Motor neuron (in vitro differentiated cells): ENCODE measurements around the gene PLEKHA4. TPM values are rescaled to one million over a fixed set of nuclear protein-coding genes. Genes with fewer than 3 reads are reported as not detected.
"Not testable (repeated sequence)": the region's sequence is repeated elsewhere in the genome, so short reads cannot be mapped to it uniquely, and the experiment has no call there.

Source experiments
- ATAC-seq, 8 experiments: fragments of 200-7000 bp; cut with Tn5 transposase; replicated peaks in 6 of 8; 2 replicates each; pipeline ENCODE4 v1.8.0; 2021; ENCODE audit warnings: mild to moderate bottlenecking in 8 of 8, moderate library complexity in 8 of 8
- H3K27ac ChIP-seq, 2 donors: fragments of 250-450 bp; sonication (Bioruptor Pico); 2 replicates each; pipeline ENCODE4 v1.9.0; 2021; ENCODE audit warnings: antibody characterized with exemption in 2 of 2, mild to moderate bottlenecking in 2 of 2, moderate library complexity in 1 of 2
- H3K4me1 ChIP-seq, 2 donors: fragments of 250-450 bp; sonication (Bioruptor Pico); replicated peaks in 1 of 2; 2 replicates each; pipeline ENCODE4 v1.6.1; 2021; ENCODE audit warnings: antibody characterized with exemption in 2 of 2, mild to moderate bottlenecking in 2 of 2, moderate library complexity in 1 of 2
- H3K4me3 ChIP-seq, 5 donors: fragments of 250-450 bp; sonication (Bioruptor Pico); 2 replicates each; pipeline ENCODE4 v1.9.0; 2021; ENCODE audit warnings: antibody characterized with exemption in 5 of 5, mild to moderate bottlenecking in 5 of 5, moderate library complexity in 4 of 5
- WGBS, 10 experiments: fragments of 450-650 bp; shearing (Covaris generic); methylation state at CpG; one replicate each; pipeline ENCODE4 v1.0.0; 2022; 5-methylcytosine and 5-hydroxymethylcytosine counted together
- in situ Hi-C, 9 experiments: fragments of 400-800 bp; cut with MboI; loops; one replicate each; pipeline ENCODE4 v1.15.0; 2021; ENCODE audit warnings: low sequenced_read_pairs in 9 of 9, low pct_unique_long_range_greater_than_20kb in 2 of 9; ENCODE audit not compliant: unreplicated experiment in 9 of 9
- total RNA-seq, 8 experiments: library from RNA; unstranded; fragments of 300-600 nt; gene quantifications; 2 replicates each; pipeline versions ENCODE4 v1.2.3 to v1.2.4, GENCODE V29; 2022

Gene PLEKHA4
- total RNA-seq, 8 experiments from 2014 or later: 0.33 to 30.8 (median 6.5) TPM

- Histone ChIP-seq H3K4me3 (peak overlapping the region; percentile 62 to 86 (median 75)), H3K4me1 (peaks cover 5 to 8% of the 10 kb centered on the region in 2 donors), H3K27ac (peak overlapping the region; percentile 26 to 58)
- in situ Hi-C loops: no loop called here
- ATAC-seq: peak in 6 of 8 experiments; percentile 3 to 9 (median 6)
- WGBS, 10 experiments: 3 to 41% (median 13%) methylated on average over 2 to 13 of the region's 24 CpGs; no CpG with 5 or more reads in 3 of the 10 experiments
Observed at GRCh38 chr19:48900477-48901406, 32.3 kb upstream of the PLEKHA4 start.

DNA sequence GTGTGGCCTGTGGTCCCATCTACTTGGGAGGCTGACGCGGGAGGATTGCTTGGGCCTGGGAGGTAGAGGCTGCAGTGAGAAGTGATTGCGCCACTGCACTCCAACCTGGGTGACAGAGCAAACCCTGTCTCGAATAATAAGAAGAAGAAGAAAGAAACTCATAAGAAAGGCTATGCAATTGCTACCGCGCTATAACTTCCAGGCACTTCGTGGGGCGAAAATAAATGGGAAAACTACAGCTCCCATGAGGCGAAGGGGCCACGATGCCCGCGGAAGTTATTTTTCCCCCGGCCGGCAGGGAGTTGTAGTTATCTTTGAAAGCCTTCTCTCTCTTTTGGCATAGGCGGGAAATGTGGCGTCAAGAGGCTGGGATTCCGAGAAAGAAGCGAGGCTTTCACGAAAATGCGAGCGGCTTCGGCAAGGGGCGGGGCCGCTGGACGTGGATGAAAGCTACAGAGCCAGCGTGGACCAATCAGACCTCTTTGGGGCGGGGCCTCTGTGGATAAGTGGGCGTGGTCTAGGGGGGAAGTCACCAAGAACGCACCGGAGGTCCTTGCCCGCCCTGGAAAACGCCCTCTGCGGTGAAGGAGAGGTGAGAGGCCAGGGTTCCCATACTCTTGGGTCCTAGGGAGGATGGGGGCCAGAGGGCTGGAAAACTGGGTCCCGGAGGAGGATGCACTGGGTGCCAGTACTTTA lies 31.5 kb upstream of the PLEKHA4 start, which contains the start of gene NUCB1:
Gene NUCB1 (plus strand): TSS at position 532 of the 696 bp plus-strand sequence. CDS start 485 bp downstream, outside the sequence.
- in situ Hi-C loops: no loop called here
- ATAC-seq: peak; percentile 89 to 98 (median 96)
- Histone ChIP-seq H3K4me3 (peak within 1 kb of the TSS; percentile 62 to 86 (median 75)), H3K4me1 (peaks cover 5 to 8% of the 10 kb centered on the region in 2 donors), H3K27ac (peak within 1 kb of the TSS; percentile 26 to 58)
- WGBS, 10 experiments: 2 to 51% (median 14%) methylated on average over 1 to 23 of the region's 34 CpGs; no CpG with 5 or more reads in 1 of the 10 experiments

DNA sequence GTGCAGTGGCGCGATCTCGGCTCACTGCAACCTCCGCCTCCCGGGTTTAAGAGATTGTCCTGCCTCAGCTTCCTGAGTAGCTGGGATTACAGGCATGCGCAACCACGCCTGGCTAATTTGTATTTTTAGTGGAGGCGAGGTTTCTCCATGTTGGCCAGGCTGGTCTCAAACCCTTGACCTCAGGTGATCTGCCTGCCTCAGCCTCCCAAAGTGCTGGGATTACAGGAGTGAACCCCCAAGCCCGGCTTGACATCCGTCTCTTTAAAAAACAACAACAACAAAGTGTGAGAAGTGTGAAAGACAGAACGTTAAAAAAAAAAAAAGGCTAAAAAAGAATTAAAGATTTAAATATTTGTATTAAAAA lies 31.0 kb upstream of the PLEKHA4 start:
- ATAC-seq, H3K4me1 ChIP-seq, in situ Hi-C loops: not testable (repeated sequence)
- Histone ChIP-seq H3K27ac (peak overlapping the region in 1 of 2 donors; percentile 58), H3K4me3 (peak overlapping the region; percentile 62 to 86 (median 75))
- 0 to 90% (median 74%) methylated on average over 1 to 10 of the region's 11 CpGs; no CpG with 5 or more reads in 1 of the 10 experiments for WGBS, 10 experiments

- WGBS, 10 experiments: 51 to 100% (median 58%) methylated on average over 1 to 4 of the region's 5 CpGs; no CpG with 5 or more reads in 4 of the 10 experiments
- Histone ChIP-seq H3K27ac (no peak overlapping the region), H3K4me1 (peaks cover 5 to 8% of the 10 kb centered on the region in 2 donors), H3K4me3 (no peak overlapping the region)
- ATAC-seq: no peak
- in situ Hi-C loops: no loop called here
Observed at GRCh38 chr19:48897181-48897580, 28.8 kb upstream of the PLEKHA4 start.

DNA sequence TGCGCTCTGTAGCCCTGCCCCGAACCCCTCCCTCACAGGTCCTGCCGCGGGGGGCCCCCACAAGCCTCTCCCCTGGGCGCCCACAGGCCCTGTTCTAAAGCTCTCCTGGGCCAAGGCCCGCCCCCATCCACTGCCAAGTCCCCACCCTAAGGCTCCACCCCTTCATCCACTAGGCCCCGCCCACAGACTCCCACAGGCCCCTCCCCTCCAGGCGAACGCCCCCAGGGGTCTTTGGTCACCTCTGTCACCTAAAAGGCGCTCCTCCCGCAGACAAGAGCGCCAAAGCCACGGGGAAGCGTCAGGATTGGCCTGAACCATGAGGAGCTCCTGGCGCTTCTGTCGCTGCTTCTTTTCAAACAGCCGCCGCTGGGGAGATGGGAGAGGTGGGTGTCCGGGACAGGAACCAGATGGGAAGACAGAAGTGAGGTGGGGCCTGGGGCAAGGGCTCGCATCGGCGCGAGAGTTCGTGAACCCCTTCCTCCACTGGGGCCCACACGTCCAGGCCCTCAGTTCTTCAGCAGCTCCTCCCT lies 27.8 kb upstream of the PLEKHA4 start:
- Histone ChIP-seq H3K4me3 (no peak overlapping the region), H3K27ac (no peak overlapping the region), H3K4me1 (peaks cover 4 to 6% of the 10 kb centered on the region in 2 donors)
- in situ Hi-C loops: no loop called here
- WGBS, 10 experiments: 0 to 100% methylated on average over 1 of the region's 25 CpGs; no CpG with 5 or more reads in 8 of the 10 experiments
- ATAC-seq: peak in 1 of 8 experiments; percentile 38

DNA sequence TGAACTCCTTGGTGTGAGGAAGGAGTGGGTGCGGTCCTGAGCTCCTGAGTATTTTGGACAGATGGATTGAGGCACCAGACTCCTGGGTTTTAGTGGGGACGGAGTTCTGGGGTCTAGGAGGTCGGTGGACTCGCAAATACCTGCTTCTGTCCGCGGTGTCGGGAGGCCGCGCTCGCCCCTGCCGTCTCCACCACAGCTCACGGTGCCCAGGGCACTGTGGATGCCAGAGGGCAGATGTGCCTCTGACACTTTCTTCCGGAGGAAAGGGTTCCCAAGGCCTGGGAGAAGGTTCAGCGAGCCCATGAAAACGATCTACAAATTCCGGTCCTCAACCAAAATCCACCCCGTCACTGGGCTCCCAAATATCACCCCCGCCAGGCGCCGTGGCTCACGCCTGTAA lies 26.8 kb upstream of the PLEKHA4 start:
- Histone ChIP-seq H3K27ac (no peak overlapping the region), H3K4me1 (peaks cover 0 to 2% of the 10 kb centered on the region in 2 donors), H3K4me3 (no peak overlapping the region)
- no peak for ATAC-seq
- 60 to 100% (median 90%) methylated on average over 1 to 7 of the region's 21 CpGs; no CpG with 5 or more reads in 5 of the 10 experiments for WGBS, 10 experiments
- in situ Hi-C loops: no loop called here

GRCh38 chr19:48890551-48890950 lies 22.1 kb upstream of the PLEKHA4 start:
- in situ Hi-C loops: no loop called here
- H3K27ac ChIP-seq: no peak overlapping the region
- WGBS, 10 experiments: 63 to 86% (median 80%) methylated on average over 1 to 3 of the region's 4 CpGs; no CpG with 5 or more reads in 4 of the 10 experiments
- ATAC-seq: peak in 1 of 8 experiments; percentile 33
- H3K4me1 ChIP-seq: peaks cover 0 to 2% of the 10 kb centered on the region in 2 donors
- no peak overlapping the region for H3K4me3 ChIP-seq

- H3K4me1 ChIP-seq, H3K4me3 ChIP-seq, in situ Hi-C loops, H3K27ac ChIP-seq, ATAC-seq: not testable (repeated sequence)
- WGBS, 10 experiments: 43% methylated on average over 1 of the region's 3 CpGs; no CpG with 5 or more reads in 9 of the 10 experiments
Observed at GRCh38 chr19:48889496-48889895, 21.1 kb upstream of the PLEKHA4 start.

- 78 to 100% (median 88%) methylated on average over 1 to 11 of the region's 21 CpGs for WGBS, 10 experiments
- no peak overlapping the region for H3K27ac ChIP-seq
- H3K4me1 ChIP-seq: peaks cover 0 to 2% of the 10 kb centered on the region in 2 donors
- in situ Hi-C loops: no loop called here
- H3K4me3 ChIP-seq: no peak overlapping the region
- peak in 1 of 8 experiments; percentile 18 for ATAC-seq
Observed at GRCh38 chr19:48887861-48888612, 19.6 kb upstream of the PLEKHA4 start.

DNA sequence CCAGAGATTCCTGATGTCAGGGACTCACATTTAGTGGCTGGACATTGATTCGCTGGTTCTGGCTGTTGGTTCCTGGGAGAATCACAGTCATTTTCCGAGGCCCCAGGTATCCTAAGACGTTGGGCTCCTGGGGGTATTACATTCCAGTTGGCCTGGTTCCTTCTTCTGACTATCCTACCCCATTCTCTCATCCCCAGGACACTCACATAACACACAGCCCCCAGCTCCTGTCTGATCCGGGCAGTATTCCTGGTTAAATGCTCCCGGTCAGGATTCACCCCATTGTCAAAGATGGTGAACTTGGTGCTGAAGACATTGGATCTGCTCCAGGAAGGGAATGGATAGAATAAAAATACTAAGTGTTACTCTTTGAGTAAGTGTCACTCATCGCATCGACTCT lies 15.3 kb upstream of the PLEKHA4 start:
- Histone ChIP-seq H3K4me3 (no peak overlapping the region), H3K4me1 (no peaks in the 10 kb centered on the region), H3K27ac (no peak overlapping the region)
- peak in 1 of 8 experiments; percentile 2 for ATAC-seq
- 80 to 100% (median 100%) methylated on average over 1 to 5 of the region's 7 CpGs; no CpG with 5 or more reads in 2 of the 10 experiments for WGBS, 10 experiments
- in situ Hi-C loops: no loop called here

DNA sequence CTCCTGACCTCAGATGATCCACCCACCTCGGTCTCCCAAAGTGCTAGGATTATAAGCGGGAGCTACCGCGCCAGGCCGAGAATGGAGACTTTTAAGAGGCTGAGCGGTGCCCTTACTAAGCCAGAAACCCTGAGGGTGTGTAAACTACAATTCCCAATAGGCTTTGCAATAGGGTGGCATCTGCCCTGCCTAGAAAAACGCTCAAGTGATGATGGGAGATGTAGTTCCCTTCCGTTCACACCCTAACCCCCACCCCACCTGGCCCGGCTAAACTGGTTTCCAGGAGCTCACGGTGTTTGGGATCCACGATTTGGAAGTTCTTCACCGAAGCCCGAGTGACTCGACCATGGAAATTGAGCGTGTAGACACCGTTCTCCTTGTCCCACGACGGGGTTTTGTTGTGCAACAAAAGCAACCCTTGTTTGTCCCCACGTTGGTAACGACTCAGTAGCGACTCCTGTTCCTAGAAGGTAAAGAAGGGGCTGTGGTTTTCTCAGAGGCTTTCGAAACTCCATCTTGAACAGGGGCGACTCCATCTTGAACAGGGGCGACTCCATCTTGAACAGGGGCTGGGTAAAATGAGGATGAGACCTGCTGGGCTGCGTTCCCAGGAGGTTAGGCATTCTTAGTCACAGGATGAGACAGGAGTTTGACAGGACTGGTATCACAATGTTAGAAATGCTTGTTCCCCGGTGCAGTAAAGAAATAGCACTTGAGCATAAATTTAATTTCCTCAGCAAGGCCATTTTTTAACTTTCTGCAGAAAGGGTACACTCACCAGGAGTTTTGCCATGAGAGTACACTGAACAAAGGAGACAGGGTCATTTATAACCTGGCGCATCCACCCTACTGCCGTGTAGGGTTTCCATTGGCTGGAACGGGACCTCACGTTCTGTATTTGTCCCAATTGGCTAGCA lies 13.6 kb upstream of the PLEKHA4 start:
- 75 to 100% (median 89%) methylated on average over 1 to 21 of the region's 30 CpGs for WGBS, 10 experiments
- in situ Hi-C loops: no loop called here
- Histone ChIP-seq H3K4me1 (no peaks in the 10 kb centered on the region), H3K4me3 (no peak overlapping the region), H3K27ac (no peak overlapping the region)
- peak; percentile 1 to 51 (median 30) for ATAC-seq
